Karpas-422 (cell line): Measurements from ENCODE around the gene DCDC2C. TPM values are rescaled to one million over a fixed set of nuclear protein-coding genes. Genes with fewer than 3 reads are reported as not detected.

Experiments
- DNase-seq: peaks from one replicate; pipeline ENCODE4 v3.0.0-alpha.2; 2015
- H2AFZ ChIP-seq: fragments of 200-600 bp; sonication (generic); 2 replicates; pipeline ENCODE4 v1.6.1; 2014; ENCODE audit warnings: antibody characterized with exemption, low read length, mixed read lengths
- H3K27ac ChIP-seq: fragments of 200-600 bp; sonication (generic); 2 replicates; pipeline ENCODE4 v1.5.1; 2014; ENCODE audit warnings: mild to moderate bottlenecking, low read length, moderate library complexity
- H3K27me3 ChIP-seq: fragments of 200-600 bp; sonication (generic); 2 replicates; pipeline ENCODE4 v1.6.1; 2014; ENCODE audit warnings: low read length, mixed read lengths
- H3K36me3 ChIP-seq: fragments of 200-600 bp; sonication (generic); 2 replicates; pipeline ENCODE4 v1.6.1; 2014; ENCODE audit warnings: low read length, mixed read lengths; ENCODE audit not compliant: insufficient read depth
- H3K4me1 ChIP-seq: fragments of 200-600 bp; sonication (generic); 2 replicates; pipeline ENCODE4 v1.6.1; 2014; ENCODE audit warnings: mild to moderate bottlenecking, low read length, mixed read lengths
- H3K4me2 ChIP-seq: fragments of 200-600 bp; sonication (generic); 2 replicates; pipeline ENCODE4 v1.6.1; 2014; ENCODE audit warnings: low read length, low read depth, mild to moderate bottlenecking; ENCODE audit not compliant: poor library complexity, severe bottlenecking
- H3K4me3 ChIP-seq: fragments of 200-600 bp; sonication (generic); 2 replicates; pipeline ENCODE4 v1.5.1; 2014; ENCODE audit warnings: mild to moderate bottlenecking, antibody characterized with exemption, low read length, mixed read lengths
- H3K79me2 ChIP-seq: fragments of 200-600 bp; sonication (generic); 2 replicates; pipeline ENCODE4 v1.6.1; 2014; ENCODE audit warnings: mild to moderate bottlenecking, low read length, mixed read lengths
- H3K9ac ChIP-seq: fragments of 200-600 bp; sonication (generic); 2 replicates; pipeline ENCODE4 v1.6.0; 2014; ENCODE audit warnings: low read length
- H3K9me2 ChIP-seq: fragments of 200-600 bp; sonication (generic), shearing (Covaris generic); replicated peaks from 2 replicates; pipeline ENCODE4 v1.6.0; 2014; ENCODE audit warnings: mild to moderate bottlenecking, low read length, moderate library complexity; ENCODE audit not compliant: insufficient read depth
- H3K9me3 ChIP-seq: fragments of 300-700, 200-600 bp; sonication (generic); 2 replicates; pipeline ENCODE4 v1.6.1; 2014; ENCODE audit warnings: low read length, mixed read lengths
- H4K20me1 ChIP-seq: fragments of 200-600 bp; sonication (generic); 2 replicates; pipeline ENCODE4 v1.6.1; 2014; ENCODE audit warnings: mild to moderate bottlenecking, antibody characterized with exemption, low read length, low read depth; ENCODE audit not compliant: insufficient read depth
- total RNA-seq: library from RNA; depleted of rRNA; stranded (reverse); fragments of >200 nt; shearing (Covaris generic); gene quantifications from 2 replicates; pipeline ENCODE4 v1.2.3, GENCODE V29; 2014; ENCODE audit warnings: low replicate concordance; rRNA removed

Gene DCDC2C, protein sequence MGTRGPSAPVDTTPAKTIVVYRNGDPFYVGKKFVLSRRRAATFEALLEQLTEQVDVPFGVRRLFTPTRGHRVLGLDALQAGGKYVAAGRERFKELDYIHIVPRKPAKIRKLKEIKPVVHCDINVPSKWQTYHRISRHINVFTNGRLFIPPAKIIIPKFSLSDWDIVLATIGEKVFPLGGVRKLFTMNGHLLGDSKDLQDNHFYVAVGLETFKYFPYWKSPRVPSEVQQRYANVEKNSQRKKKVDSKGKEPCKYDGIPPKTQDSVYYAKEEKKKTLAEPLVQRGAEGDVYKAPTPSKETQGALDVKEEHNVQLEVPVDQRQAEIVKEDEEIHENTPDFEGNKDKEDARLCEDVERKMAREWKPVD
- total RNA-seq, result not detected in 2 replicates

DNA sequence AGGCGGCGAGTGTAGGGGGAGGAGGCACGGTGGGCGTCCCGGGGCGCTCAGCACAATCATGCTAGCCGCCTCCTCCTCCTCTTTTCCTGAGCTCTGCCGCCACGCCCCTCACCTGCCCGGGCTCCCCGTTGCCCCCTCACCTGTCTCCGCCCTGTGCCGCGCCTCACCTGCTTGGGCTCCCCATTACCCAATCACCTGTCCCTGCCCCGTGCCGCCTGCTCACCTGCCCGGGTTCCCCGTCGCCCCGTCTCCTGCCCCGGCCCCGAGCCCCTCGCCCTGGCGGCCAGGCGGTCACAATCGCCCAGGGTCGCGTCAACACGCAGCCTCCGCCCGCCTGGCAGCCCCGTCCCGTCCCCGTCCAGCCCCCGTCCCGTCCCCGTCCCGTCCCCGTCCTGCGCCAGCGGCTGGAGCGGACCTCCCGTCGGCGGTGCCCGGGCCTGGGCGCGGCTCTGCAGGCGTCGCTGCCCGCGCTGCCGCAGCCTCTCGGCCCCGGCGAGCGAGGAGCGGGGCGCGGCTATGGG lies at the start of gene DCDC2C:
Gene DCDC2C, plus strand, starts transcription at position 340 of the 521 bp plus-strand sequence. Its CDS starts 177 bp downstream, at position 517.
- DNase-seq, result no peak
- Histone ChIP-seq H3K4me1 (no peaks in the 10 kb centered on the region), H3K9ac (no peak within 1 kb of the TSS), H3K27ac (no peak within 1 kb of the TSS), H3K36me3 (no peaks in the 10 kb centered on the region), H3K27me3 (no peaks in the 10 kb centered on the region), H3K4me2 (no peak within 1 kb of the TSS), H3K4me3 (no peak within 1 kb of the TSS), H3K9me3 (no peaks in the 10 kb centered on the region), H2AFZ (no peak within 1 kb of the TSS), H3K9me2 (no peaks in the 10 kb centered on the region), H3K79me2 (no peaks in the 10 kb centered on the region), H4K20me1 (no peaks in the 10 kb centered on the region)

DNA sequence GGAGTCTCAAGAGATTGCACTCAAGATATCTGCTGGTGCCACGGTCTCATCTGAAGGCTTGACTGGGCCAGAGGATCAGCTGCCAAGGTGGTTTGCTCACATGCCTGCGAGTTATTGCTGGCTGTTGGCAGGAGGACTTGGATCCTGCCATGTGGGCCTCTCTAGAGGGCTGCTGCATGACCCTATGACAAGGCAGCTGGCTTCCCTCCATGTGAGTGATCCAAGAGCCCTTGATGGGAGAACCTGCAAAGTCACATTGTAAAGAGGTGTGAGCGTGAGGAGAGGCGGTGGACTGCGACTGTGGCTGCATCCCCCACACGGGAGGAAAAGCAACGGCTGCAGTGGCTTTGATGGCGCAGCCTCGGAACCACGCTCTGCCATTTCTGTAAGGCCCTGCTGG lies 49.4 kb upstream of the DCDC2C start:
- H3K4me2 ChIP-seq, result no peak overlapping the region
- no peaks in the 10 kb centered on the region for H4K20me1 ChIP-seq
- DNase-seq, result no peak
- no peaks in the 10 kb centered on the region for H3K36me3 ChIP-seq
- no peaks in the 10 kb centered on the region for H3K9me3 ChIP-seq
- no peak overlapping the region for H3K27ac ChIP-seq
- H3K4me1 ChIP-seq, result peaks cover 23% of the 10 kb centered on the region
- no peaks in the 10 kb centered on the region for H3K27me3 ChIP-seq
- no peaks in the 10 kb centered on the region for H3K9me2 ChIP-seq
- H3K79me2 ChIP-seq, result no peaks in the 10 kb centered on the region
- H3K4me3 ChIP-seq, result no peak overlapping the region
- no peak overlapping the region for H3K9ac ChIP-seq
- no peak overlapping the region for H2AFZ ChIP-seq

DNA sequence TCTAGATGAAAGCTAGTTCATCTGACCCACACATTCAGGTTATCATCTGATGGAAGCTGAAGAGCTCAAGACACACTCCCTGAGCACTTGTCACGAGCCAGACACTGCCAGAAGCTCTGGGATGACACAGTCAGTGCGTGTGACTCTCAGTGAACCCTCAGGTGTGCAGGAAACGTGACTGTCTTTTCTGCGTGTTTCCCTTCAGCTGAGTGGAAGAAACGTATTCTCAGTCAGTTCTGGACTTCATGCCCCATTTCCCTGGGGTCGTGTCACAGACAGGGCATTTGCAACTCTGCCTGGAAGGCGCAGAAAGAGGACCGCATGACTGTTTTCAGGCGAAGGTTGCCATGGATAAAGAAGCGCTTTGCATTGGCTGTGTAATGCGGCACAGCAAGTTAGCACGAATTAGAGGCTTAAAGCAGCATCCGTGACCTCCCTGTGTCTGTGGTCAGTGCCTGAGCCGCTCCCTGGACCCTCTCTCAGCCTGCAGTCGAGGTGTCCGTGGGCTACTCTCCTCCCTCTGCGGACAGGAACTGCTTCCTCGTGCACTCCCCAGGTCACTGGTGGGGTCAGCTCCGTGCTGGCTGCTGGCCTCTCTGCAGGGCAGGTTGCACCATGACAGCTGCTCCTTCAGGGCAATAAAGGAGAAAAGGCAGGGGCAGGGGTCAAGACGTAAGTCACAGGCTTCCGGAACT lies 48.7 kb upstream of the DCDC2C start:
- Histone ChIP-seq H4K20me1 (no peaks in the 10 kb centered on the region), H3K4me3 (no peak overlapping the region), H3K9me3 (no peaks in the 10 kb centered on the region), H3K27ac (no peak overlapping the region), H3K27me3 (no peaks in the 10 kb centered on the region), H3K9ac (no peak overlapping the region), H3K36me3 (no peaks in the 10 kb centered on the region), H3K4me2 (no peak overlapping the region), H3K79me2 (no peaks in the 10 kb centered on the region), H3K9me2 (no peaks in the 10 kb centered on the region), H2AFZ (no peak overlapping the region), H3K4me1 (peaks cover 23% of the 10 kb centered on the region)
- DNase-seq, result no peak

DNA sequence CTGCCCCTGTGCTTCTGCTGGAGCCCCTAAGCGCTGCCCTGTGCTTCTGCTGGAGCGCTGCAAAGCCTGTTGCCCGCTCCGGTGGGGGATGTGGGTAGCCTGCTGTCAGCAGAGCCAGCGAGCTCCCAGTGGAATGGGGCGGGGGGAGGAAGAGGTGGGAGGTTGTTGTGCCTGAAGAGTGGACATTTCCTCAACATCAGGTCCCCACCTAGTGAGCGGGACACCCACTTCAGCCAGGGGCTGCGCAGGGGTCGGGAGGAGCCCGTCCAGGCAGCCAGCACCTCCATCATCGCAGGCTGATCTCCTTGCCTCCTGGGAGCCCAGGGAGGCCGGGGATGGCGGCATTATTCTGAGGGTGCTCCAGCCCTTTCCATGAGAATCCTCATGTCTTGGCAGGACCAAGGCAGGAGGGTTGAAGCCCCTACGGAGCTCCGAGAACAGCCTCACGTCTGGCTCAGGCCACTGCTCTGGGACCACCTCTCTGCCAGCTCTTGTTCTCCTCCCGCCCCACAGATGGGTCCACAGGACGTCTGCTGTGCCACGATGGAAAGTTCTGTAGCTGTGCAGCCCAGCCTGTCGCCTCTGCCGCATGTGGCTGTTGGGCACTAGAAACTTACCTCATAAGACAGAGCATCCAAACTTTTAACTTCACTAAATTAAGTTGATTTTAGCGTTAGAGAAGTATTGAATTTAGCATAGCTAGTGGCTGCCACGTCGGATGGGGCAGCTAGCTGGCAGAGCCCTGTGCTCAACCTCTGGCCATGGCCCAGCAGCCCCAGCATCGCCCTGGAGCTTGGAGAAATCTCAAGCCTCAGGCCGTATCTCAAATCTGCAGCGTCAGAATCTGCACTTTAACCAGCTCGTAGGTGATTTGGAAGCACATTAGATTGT lies 47.3 kb upstream of the DCDC2C start:
- Histone ChIP-seq H3K4me1 (peaks cover 18% of the 10 kb centered on the region), H3K9ac (no peak overlapping the region), H3K9me2 (no peaks in the 10 kb centered on the region), H3K27ac (no peak overlapping the region), H3K4me2 (no peak overlapping the region), H2AFZ (no peak overlapping the region), H3K4me3 (no peak overlapping the region), H4K20me1 (no peaks in the 10 kb centered on the region), H3K79me2 (no peaks in the 10 kb centered on the region), H3K9me3 (no peaks in the 10 kb centered on the region), H3K27me3 (no peaks in the 10 kb centered on the region), H3K36me3 (no peaks in the 10 kb centered on the region)
- DNase-seq, result no peak

DNA sequence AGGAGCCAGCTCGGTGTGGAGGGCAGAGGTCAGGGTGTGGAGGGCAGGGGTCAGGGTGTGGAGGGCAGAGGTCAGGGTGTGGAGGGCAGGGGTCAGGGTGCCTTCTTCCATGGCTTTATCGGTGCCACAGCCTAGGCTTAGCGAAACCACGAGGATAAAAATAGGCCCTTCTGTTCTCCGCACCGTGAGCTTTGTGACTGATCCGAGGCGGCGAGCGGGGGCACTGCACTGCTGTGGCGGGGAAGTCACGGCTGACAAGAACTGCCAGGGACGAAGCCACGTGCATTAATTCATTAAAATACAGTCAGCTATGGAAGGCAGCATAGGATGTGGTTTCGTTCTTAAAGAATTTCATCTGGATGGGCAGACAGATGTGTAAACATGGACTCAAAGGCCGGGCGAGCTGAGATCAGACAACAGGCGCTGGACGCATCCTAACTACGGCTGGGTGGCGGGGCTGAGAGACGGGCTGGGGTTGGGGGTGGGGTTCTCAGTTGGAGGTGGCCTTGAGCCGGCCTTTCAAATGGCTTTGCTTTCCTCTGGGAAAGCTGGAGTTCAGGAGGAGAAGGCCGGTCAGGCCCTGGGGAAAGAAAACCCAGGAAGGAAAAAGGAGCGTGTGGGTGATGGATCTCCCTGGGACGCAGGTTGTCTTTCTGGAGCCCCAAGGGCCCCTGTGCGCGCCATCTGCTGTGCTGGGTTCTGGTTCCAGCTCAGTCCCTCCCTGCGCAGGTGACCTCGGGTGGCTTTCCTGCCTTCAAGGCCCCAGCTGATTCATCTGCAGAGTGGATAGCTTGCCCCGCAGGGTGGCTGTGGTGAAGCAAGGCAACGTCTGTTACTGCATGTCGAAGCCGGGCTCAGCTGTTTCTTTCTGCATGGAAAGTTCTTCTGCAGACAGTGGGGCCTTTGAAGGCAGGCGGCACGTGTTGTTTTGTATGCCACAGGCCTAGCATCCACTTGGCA lies 46.3 kb upstream of the DCDC2C start:
- Histone ChIP-seq H2AFZ (peak overlapping the region; percentile 78; the same call in 1 of the 2 replicates), H3K4me3 (no peak overlapping the region), H3K9me2 (no peaks in the 10 kb centered on the region), H3K27ac (no peak overlapping the region), H3K9ac (peak overlapping the region; percentile 24), H3K79me2 (no peaks in the 10 kb centered on the region), H3K9me3 (no peaks in the 10 kb centered on the region), H3K36me3 (no peaks in the 10 kb centered on the region), H3K4me2 (peak overlapping the region; percentile 43), H3K4me1 (peaks cover 10% of the 10 kb centered on the region), H4K20me1 (no peaks in the 10 kb centered on the region), H3K27me3 (no peaks in the 10 kb centered on the region)
- DNase-seq, result peak; percentile 50

DNA sequence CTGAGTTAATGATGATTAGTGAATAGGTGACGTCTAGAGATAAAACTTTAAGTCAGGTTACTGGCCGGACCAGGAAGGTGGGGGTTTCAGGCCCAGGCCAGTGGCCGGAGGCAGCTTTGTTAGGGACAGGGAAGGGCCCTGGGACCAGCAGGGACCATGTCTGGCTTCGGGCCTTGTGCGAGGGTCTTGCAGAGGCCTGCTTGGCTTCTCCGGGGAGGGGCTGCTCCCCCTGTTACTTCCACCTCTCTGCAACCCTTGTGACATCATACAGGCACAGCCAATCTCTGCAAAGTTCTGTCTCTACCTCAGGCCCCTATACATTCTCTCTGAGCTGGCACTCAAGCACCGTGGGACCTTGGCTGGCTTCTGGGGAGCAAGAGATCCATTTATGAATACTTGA lies 45.5 kb upstream of the DCDC2C start, which contains the start of gene ALLC:
Gene ALLC, plus strand, starts transcription at position 320 of the 400 bp plus-strand sequence. CDS start 12,958 bp downstream, outside the sequence.
- Histone ChIP-seq H4K20me1 (no peaks in the 10 kb centered on the region), H2AFZ (peak within 1 kb of the TSS; percentile 78; the same call in 1 of the 2 replicates), H3K9ac (peak within 1 kb of the TSS; percentile 24; the same call in 1 of the 2 replicates)

More for the DNA sequence above, 45.5 kb upstream of the DCDC2C start, which contains the start of gene ALLC:
- Histone ChIP-seq H3K9me2 (no peaks in the 10 kb centered on the region), H3K79me2 (no peaks in the 10 kb centered on the region), H3K4me2 (peak within 1 kb of the TSS; percentile 43), H3K27me3 (no peaks in the 10 kb centered on the region), H3K4me1 (peaks cover 4% of the 10 kb centered on the region), H3K27ac (no peak within 1 kb of the TSS), H3K36me3 (no peaks in the 10 kb centered on the region), H3K9me3 (no peaks in the 10 kb centered on the region), H3K4me3 (no peak within 1 kb of the TSS)
- no peak for DNase-seq
